Measurements from ENCODE around the gene RASSF4. TPM values are rescaled to one million over a fixed set of nuclear protein-coding genes. Genes with fewer than 3 reads are reported as not detected.
A peak's percentile ranks its signal among the peaks of the same experiment; 100 is the strongest.

RASSF4 gene
- total and polyA plus RNA-seq, 9 of the 15 experiments (the other 6 are each of a cell fraction or from before 2014, with no cell fraction given) = 0.01 to 0.62 (median 0.11) TPM; not detected in 3

GRCh38 chr10:44938956-44939355, 20.6 kb upstream of the RASSF4 start (continued):
- TF ChIP-seq MAFK (IDR thresholded peaks at IDR 0.05; ENCODE audit: low read length) (peak; percentile 76), C11orf30 (IDR thresholded peaks at IDR 0.05; ENCODE audit: low read depth) (peak; percentile 89), EHMT2 (IDR thresholded peaks at IDR 0.05) (0 out of 2 replicates have a peak, but pooled peaks have one; percentile 15), ZNF589 (CRISPR knock-in tag; IDR thresholded peaks at IDR 0.05; ENCODE audit: low read depth) (no peak), ZBTB33 (CRISPR knock-in tag; IDR thresholded peaks at IDR 0.05) (no peak), NR2F6 (CRISPR knock-in tag; IDR thresholded peaks at IDR 0.05) (no peak), TSHZ1 (CRISPR knock-in tag; IDR thresholded peaks at IDR 0.05) (no peak), NUFIP1 (IDR thresholded peaks at IDR 0.05; ENCODE audit: partially characterized antibody) (no peak), NFE2 (IDR thresholded peaks at IDR 0.05; ENCODE audit: low read depth) (peak; percentile 82), MAFG (tag; conservative IDR thresholded peaks at IDR 0.05) (peak; percentile 95), TRIM25 (IDR thresholded peaks at IDR 0.05; ENCODE audit: borderline replicate concordance) (no peak), RUNX1 (IDR thresholded peaks at IDR 0.05; ENCODE audit: low read depth) (no peak), IRF2 (CRISPR knock-in tag; IDR thresholded peaks at IDR 0.05) (no peak), CAMTA2 (CRISPR knock-in tag; conservative IDR thresholded peaks at IDR 0.05) (no peak), CREBBP (IDR thresholded peaks at IDR 0.05; ENCODE audit: low read depth, low read length) (no peak), NFE2L1 (tag; IDR thresholded peaks at IDR 0.05; ENCODE audit: borderline replicate concordance, low read depth) (peak; percentile 88), ETS1 (conservative IDR thresholded peaks at IDR 0.05; ENCODE audit: control insufficient read depth, low read depth, low read length) (no peak), SOX6 (IDR thresholded peaks at IDR 0.05) (no peak), BHLHE40 (IDR thresholded peaks at IDR 0.05; ENCODE audit: low read length) (no peak), LEF1 (IDR thresholded peaks at IDR 0.05) (no peak), KDM2B (CRISPR knock-in tag; IDR thresholded peaks at IDR 0.05) (no peak), ADNP (tag; IDR thresholded peaks at IDR 0.05) (no peak), ATF7 (IDR thresholded peaks at IDR 0.05) (no peak)
